Measurements from ENCODE around the gene ICOSLG.
"Not testable (repeated sequence)": the region's sequence is repeated elsewhere in the genome, so short reads cannot be mapped to it uniquely, and the experiment has no call there.

Gene ICOSLG

DNA sequence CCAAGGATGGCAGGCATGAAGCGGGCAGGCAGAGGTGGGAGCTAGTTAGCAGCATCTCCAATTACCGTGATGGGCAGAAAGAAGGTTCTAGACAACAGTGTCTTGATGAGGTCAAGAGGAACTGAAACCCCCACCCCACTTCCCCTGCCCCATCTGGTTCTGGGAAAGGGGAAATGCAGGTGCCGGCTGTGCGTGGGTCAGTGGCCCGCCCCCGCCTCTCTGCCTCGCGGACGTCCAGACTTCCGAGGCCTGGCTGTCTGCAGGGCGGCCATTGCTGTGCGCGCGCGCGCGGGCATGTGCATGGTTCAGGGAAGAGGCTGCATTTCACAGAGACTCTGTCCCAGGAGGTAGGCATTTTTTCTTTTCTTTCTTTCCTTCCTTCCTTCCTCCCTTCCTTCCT is 65.6 kb downstream of the ICOSLG start:
- not testable (repeated sequence) for DNase-seq

Measured in NCI-H226 (cell line).